A549 (cell line): ENCODE results near the gene ANXA1. TPM values are rescaled to one million over a fixed set of nuclear protein-coding genes. Genes with fewer than 3 reads are reported as not detected.

Experiments used
- ATAC-seq, 2 experiments: fragments of 200-7000 bp in 1 of 2; fragments of >200 bp in 1 of 2; cut with Nextera tagmentation in 1 of 2; cut with Tn5 transposase in 1 of 2; 3 replicates each; pipeline versions ENCODE4 v1.8.0 to v1.9.1; 2018 to 2020; ENCODE audit warnings: mild to moderate bottlenecking in 1 of 2, moderate library complexity in 1 of 2
- CTCF ChIA-PET: fragments of 300-600 bp; sonication (Branson Sonifier 250); formaldehyde crosslinking; extraction: SDS; loops from one replicate; lab custom pipeline; 2021; ENCODE audit warnings: antibody characterized with exemption, inconsistent platforms; lab: Yijun Ruan, JAX
- POLR2A ChIA-PET: fragments of 350-600 bp; formaldehyde crosslinking; extraction: SDS; loops from one replicate; lab custom pipeline; 2021; ENCODE audit warnings: antibody characterized with exemption, inconsistent platforms; lab: Yijun Ruan, JAX
- DNase-seq, 2 experiments: peaks; one replicate each; pipeline versions ENCODE4 v3.0.0 to v3.0.0-alpha.2; 2011 to 2016; ENCODE audit warnings: low read depth in 1 of 2, low spot score in 1 of 2
- FAIRE-seq: peaks from 2 replicates; lab custom pipeline; 2011; peaks lifted over from hg19 to GRCh38; lab: Jason Lieb, UNC
- H3K27ac ChIP-seq, 2 experiments: fragments of >200 bp; sonication (Bioruptor Twin); formaldehyde crosslinking; 3 replicates each; pipeline ENCODE4 v1.5.1; 2016 to 2017
- H3K4me1 ChIP-seq: fragments of >200 bp; sonication (Bioruptor Twin); formaldehyde crosslinking; 3 replicates; pipeline ENCODE4 v1.6.1; 2016
- H3K4me2 ChIP-seq: fragments of >200 bp; sonication (Bioruptor Twin); formaldehyde crosslinking; 3 replicates; pipeline ENCODE4 v1.6.1; 2016
- H3K4me3 ChIP-seq: fragments of >200 bp; sonication (Bioruptor Twin); formaldehyde crosslinking; 3 replicates; pipeline ENCODE4 v1.5.1; 2016
- H3K9me3 ChIP-seq: fragments of >200 bp; sonication (Bioruptor Twin); formaldehyde crosslinking; 3 replicates; pipeline ENCODE4 v1.6.1; 2016
- ATOH8 ChIP-seq: fragments of 250-450 bp; sonication (Bioruptor Pico); IDR thresholded peaks from 2 replicates; pipeline ENCODE4 v1.5.0; 2020; ENCODE audit warnings: low read depth, mild to moderate bottlenecking, moderate library complexity
- CBX2 ChIP-seq: fragments of 200-600 bp; sonication (generic); IDR thresholded peaks from 2 replicates; pipeline ENCODE4 v1.6.1; 2016; ENCODE audit warnings: low read depth, mild to moderate bottlenecking, borderline replicate concordance
- EP300 ChIP-seq, 2 experiments: fragments of >200 bp; sonication (Bioruptor Twin); formaldehyde crosslinking; IDR thresholded peaks; 2 replicates in 1 of 2; 3 replicates in 1 of 2; pipeline ENCODE4 v1.6.1; 2016 to 2017
- ESRRA ChIP-seq: fragments of 150-350 bp; IDR thresholded peaks from 2 replicates; pipeline ENCODE4 v1.6.1; 2014; ENCODE audit warnings: mild to moderate bottlenecking, low read length, borderline replicate concordance
- FOSB ChIP-seq: fragments of 250-450 bp; sonication (Bioruptor Pico); IDR thresholded peaks from 2 replicates; pipeline ENCODE4 v1.5.0; 2020; ENCODE audit warnings: mild to moderate bottlenecking, moderate library complexity
- FOSL2 ChIP-seq, 2 experiments: fragments of 450-650 bp in 1 of 2; fragments of >200 bp in 1 of 2; sonication (Bioruptor Twin) in 1 of 2; formaldehyde crosslinking; IDR thresholded peaks; 2 replicates each; pipeline versions ENCODE4 v1.5.0 to v1.6.1; 2016 to 2020; ENCODE audit warnings: mild to moderate bottlenecking in 1 of 2, moderate library complexity in 1 of 2
- GATA3 ChIP-seq: IDR thresholded peaks from 2 replicates; pipeline ENCODE4 v1.6.1; 2012; ENCODE audit warnings: borderline replicate concordance
- HOXA7 ChIP-seq: fragments of 250-450 bp; sonication (Bioruptor Pico); IDR thresholded peaks from 2 replicates; pipeline ENCODE4 v1.5.0; 2020; ENCODE audit warnings: mild to moderate bottlenecking, moderate library complexity
- HOXB13 ChIP-seq: fragments of 250-450 bp; sonication (Bioruptor Pico); IDR thresholded peaks from 2 replicates; pipeline ENCODE4 v1.5.0; 2020; ENCODE audit warnings: low read depth, mild to moderate bottlenecking, moderate library complexity
- HOXB5 ChIP-seq: fragments of 250-450 bp; sonication (Bioruptor Pico); IDR thresholded peaks from 2 replicates; pipeline ENCODE4 v1.5.0; 2020; ENCODE audit warnings: mild to moderate bottlenecking, moderate library complexity
- KDM1A ChIP-seq: fragments of 200-600 bp; sonication (generic); IDR thresholded peaks from 2 replicates; pipeline ENCODE4 v1.6.1; 2016; ENCODE audit warnings: low read depth, mild to moderate bottlenecking
- KDM5A ChIP-seq: fragments of 200-600 bp; sonication (generic); IDR thresholded peaks from 2 replicates; pipeline ENCODE4 v1.6.1; 2016; ENCODE audit warnings: antibody characterized with exemption, mild to moderate bottlenecking
- MAFK ChIP-seq: fragments of 450-650 bp; IDR thresholded peaks from 2 replicates; pipeline ENCODE4 v1.6.1; 2014; ENCODE audit not compliant: partially characterized antibody
- MYC ChIP-seq: IDR thresholded peaks from 2 replicates; pipeline ENCODE4 v1.6.1; 2012; ENCODE audit warnings: mild to moderate bottlenecking, inconsistent platforms, low read length, improper control_type of control experiment, borderline replicate concordance
- NFE2L2 ChIP-seq: fragments of 150-350 bp; conservative IDR thresholded peaks from 2 replicates; pipeline ENCODE4 v1.6.1; 2014; ENCODE audit warnings: low read length
- POLR2AphosphoS2 ChIP-seq: conservative IDR thresholded peaks from 2 replicates; pipeline ENCODE4 v1.6.1; 2012; ENCODE audit warnings: low read length, improper control_type of control experiment, inconsistent platforms
- RAD21 ChIP-seq, 2 experiments: fragments of >200 bp in 1 of 2; sonication (Bioruptor Twin) in 1 of 2; formaldehyde crosslinking in 1 of 2; IDR thresholded peaks in 1 of 2; conservative IDR thresholded peaks in 1 of 2; 2 replicates in 1 of 2; 3 replicates in 1 of 2; pipeline ENCODE4 v1.6.1; 2012 to 2018; ENCODE audit warnings: inconsistent platforms in 1 of 2
- RARB ChIP-seq: fragments of 250-450 bp; sonication (Bioruptor Pico); IDR thresholded peaks from 2 replicates; pipeline ENCODE4 v1.8.0; 2021; ENCODE audit warnings: mild to moderate bottlenecking, moderate library complexity
- RNF2 ChIP-seq: fragments of 200-600 bp; sonication (generic); IDR thresholded peaks from 2 replicates; pipeline ENCODE4 v1.6.1; 2016; ENCODE audit warnings: low read depth, mild to moderate bottlenecking, antibody characterized with exemption, moderate library complexity, borderline replicate concordance
- TP53 ChIP-seq: fragments of 250-450 bp; sonication (Bioruptor Pico); IDR thresholded peaks from 2 replicates; pipeline ENCODE4 v1.5.0; 2021; ENCODE audit warnings: mild to moderate bottlenecking, moderate library complexity
- USF2 ChIP-seq: fragments of 450-650 bp; IDR thresholded peaks from 2 replicates; pipeline ENCODE4 v1.6.1; 2014; ENCODE audit warnings: antibody characterized with exemption
- ZC3H11A ChIP-seq: fragments of 450-650 bp; IDR thresholded peaks from 2 replicates; pipeline ENCODE4 v1.6.1; 2014; ENCODE audit warnings: antibody characterized with exemption, mild to moderate bottlenecking
- WGBS: methylation state at CpG from one replicate; pipeline ENCODE4 v1.1.6; 2017; ENCODE audit errors: missing lambda C conversion rate; 5-methylcytosine and 5-hydroxymethylcytosine counted together
- polyA plus RNA-seq, 4 experiments: library from polyadenylated mRNA; depleted of rRNA in 3 of 4; stranded (reverse); fragments of >200 nt; fragmentation: RNase III in 1 of 4; extraction: RNeasy Plus Mini Kit Qiagen cat#74134 plus additional on column Dnase treatment in 1 of 4; gene quantifications; 2 replicates in 3 of 4; 3 replicates in 1 of 4; pipeline ENCODE4 v1.2.3, GENCODE V29; 2011 to 2017

ANXA1 gene
- polyA plus RNA-seq, 2 of the 4 experiments (the other 2 are of a cell fraction) = 1,601 to 1,990 TPM

- TF ChIP-seq NFE2L2 = no peak
- TF ChIP-seq FOSB = peak; percentile 26; the same call in 1 of the 2 replicates
- no peak for TF ChIP-seq POLR2AphosphoS2
- TF ChIP-seq RARB = 0 out of 2 replicates have a peak, but pooled peaks have one; percentile 20
- TF ChIP-seq ZC3H11A = peak; percentile 52
- TF ChIP-seq HOXA7 (CRISPR knock-in tag) = peak; percentile 64
- peak overlapping the region; percentile 62 for H3K4me3 ChIP-seq
- 12% methylated on average over 4 of the region's 4 CpGs for WGBS
- POLR2A ChIA-PET = interaction anchor here (1.4 to 1.8 kb wide), 2 partner anchors 13 to 23 kb away, joined by 4 read pairs; no protein-coding TSS in a partner anchor
- peak overlapping the region; percentile 89 for H3K4me2 ChIP-seq
- H3K27ac ChIP-seq = peak overlapping the region; percentile 63 to 78
- ATAC-seq = no peak
- CTCF ChIA-PET = interaction anchor here (0.9 to 1.5 kb wide), 4 partner anchors 12 to 49 kb away, joined by 3 to 7 read pairs (median 5); no protein-coding TSS in a partner anchor
- peaks cover 53% of the 10 kb centered on the region for H3K4me1 ChIP-seq
- no peak for DNase-seq
- no peaks in the 10 kb centered on the region for H3K9me3 ChIP-seq
- no peak for FAIRE-seq
These were observed 4.6 kb downstream of the ANXA1 start for GRCh38 chr9:73155968-73156864.

- Histone ChIP-seq H3K27ac (peak overlapping the region; percentile 63 to 78), H3K4me1 (peaks cover 58% of the 10 kb centered on the region), H3K4me2 (peak overlapping the region; percentile 89), H3K4me3 (peak overlapping the region; percentile 62), H3K9me3 (no peaks in the 10 kb centered on the region)
- POLR2A ChIA-PET = interaction anchor here (1.8 kb wide), 1 partner anchor 23 kb away, joined by 4 read pairs; no protein-coding TSS in a partner anchor
- CTCF ChIA-PET = interaction anchor here (0.9 to 1.5 kb wide), 3 partner anchors 20 to 26 kb away, joined by 3 to 7 read pairs (median 4); no protein-coding TSS in a partner anchor
- FAIRE-seq (no peak), ATAC-seq (no peak), DNase-seq (no peak)
- TF ChIP-seq MYC (no peak), GATA3 (no peak), MAFK (peak; percentile 74), ZC3H11A (no peak), NFE2L2 (peak; percentile 49), RAD21 (conservative IDR thresholded peaks at IDR 0.05 in 1 of 2, IDR thresholded peaks at IDR 0.05 in 1 of 2) (no peak)
These were observed 5.2 kb downstream of the ANXA1 start for GRCh38 chr9:73156865-73157187.

GRCh38 chr9:73157811-73158210 is 6.1 kb downstream of the ANXA1 start:
- DNase-seq (no peak), FAIRE-seq (peak; percentile 23), ATAC-seq (peak in 1 of 2 experiments; percentile 18; a peak in 3 of 6 replicates)
- no peak for TF ChIP-seq EP300 (IDR thresholded peaks at IDR 0.05)
- no peak for TF ChIP-seq FOSL2 (IDR thresholded peaks at IDR 0.05)
- no peak for TF ChIP-seq FOSL2 (CRISPR knock-in tag; IDR thresholded peaks at IDR 0.05)
- no peak for TF ChIP-seq GATA3
- TF ChIP-seq HOXA7 (CRISPR knock-in tag) = 0 out of 2 replicates have a peak, but pooled peaks have one; percentile 17
- TF ChIP-seq KDM5A = no peak
- peak; percentile 13; the same call in 1 of the 2 replicates for TF ChIP-seq FOSB
- TF ChIP-seq ATOH8 = no peak
- TF ChIP-seq RNF2 = no peak
- TF ChIP-seq KDM1A = no peak
- TF ChIP-seq HOXB13 (CRISPR knock-in tag) = no peak
- TF ChIP-seq RAD21 (conservative IDR thresholded peaks at IDR 0.05 in 1 of 2, IDR thresholded peaks at IDR 0.05 in 1 of 2) = no peak
- no peak for TF ChIP-seq CBX2
- TF ChIP-seq ESRRA = no peak
- no peak for TF ChIP-seq TP53 (CRISPR knock-in tag)
- no peak for TF ChIP-seq HOXB5 (CRISPR knock-in tag)
- no peak for TF ChIP-seq USF2
- TF ChIP-seq ZC3H11A = no peak
- 40% methylated on average over 2 of the region's 2 CpGs for WGBS
- Histone ChIP-seq H3K4me2 (peak overlapping the region; percentile 89), H3K4me1 (peaks cover 68% of the 10 kb centered on the region), H3K27ac (peak overlapping the region; percentile 10 to 78; a peak in 5 of 6 replicates), H3K9me3 (no peaks in the 10 kb centered on the region), H3K4me3 (peak overlapping the region; percentile 62; the same call in 2 of the 3 replicates)
- POLR2A ChIA-PET = interaction anchor here (0.8 to 1.1 kb wide), 3 partner anchors 19 to 50 kb away, joined by 3 to 5 read pairs (median 4); no protein-coding TSS in a partner anchor
- CTCF ChIA-PET = interaction anchor here (1.0 to 2.0 kb wide), 7 partner anchors 9 to 50 kb away, joined by 3 to 7 read pairs (median 4); no protein-coding TSS in a partner anchor
